ENCODE data around the gene PLXDC1.
"Not testable (repeated sequence)": the region's sequence is repeated elsewhere in the genome, so short reads cannot be mapped to it uniquely, and the experiment has no call there.

The PLXDC1 gene

DNA sequence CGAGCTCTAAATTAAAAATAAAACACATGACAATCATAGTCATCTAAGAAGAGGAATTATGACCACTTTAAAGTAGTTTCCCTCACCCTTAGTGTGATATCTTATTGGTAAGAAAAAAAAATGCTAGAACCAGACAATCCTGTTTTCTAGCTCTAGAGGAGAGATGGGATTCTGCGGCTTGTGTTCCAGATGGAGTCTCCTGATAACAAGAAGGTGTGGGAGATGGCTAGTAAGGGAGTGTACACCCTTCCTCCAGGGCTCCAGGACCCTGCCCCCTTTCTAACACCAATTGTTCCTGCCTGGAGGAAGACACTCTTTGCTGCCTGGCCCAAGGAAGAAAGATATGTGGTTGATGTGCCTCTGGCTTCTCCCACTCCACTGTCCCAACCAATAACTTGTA, 115.4 kb downstream of the PLXDC1 start:
- no peaks in the 10 kb centered on the region for H3F3A ChIP-seq (ENCODE audit: control insufficient read depth, insufficient read depth)
- peaks cover 13% of the 10 kb centered on the region; the same call in 1 of the 2 replicates for H3K27me3 ChIP-seq (ENCODE audit: control insufficient read depth, low read length)
- H3K4me2 ChIP-seq (ENCODE audit: low read length) = no peak overlapping the region
- no peaks in the 10 kb centered on the region for H3K9me2 ChIP-seq (replicated peaks; ENCODE audit: control insufficient read depth, low read length)
- no peaks in the 10 kb centered on the region for H3K9me3 ChIP-seq (ENCODE audit: control insufficient read depth, insufficient read depth, low read length)
- no peak overlapping the region for H3K27ac ChIP-seq (ENCODE audit: low read depth, low read length)
- H3K4me1 ChIP-seq (ENCODE audit: control insufficient read depth, low read length) = no peaks in the 10 kb centered on the region
- no peaks in the 10 kb centered on the region for H4K20me1 ChIP-seq (ENCODE audit: control insufficient read depth, insufficient read depth, low read depth, low read length)
- no peaks in the 10 kb centered on the region for H3K79me2 ChIP-seq (ENCODE audit: control insufficient read depth, low read length)
- H3K36me3 ChIP-seq (ENCODE audit: control insufficient read depth, low read length) = no peaks in the 10 kb centered on the region
- no peak for TF ChIP-seq CTCF (IDR thresholded peaks at IDR 0.05; ENCODE audit: low read depth, low read length, poor library complexity, severe bottlenecking)
- no peak for TF ChIP-seq EZH2phosphoT487 (IDR thresholded peaks at IDR 0.05; ENCODE audit: borderline replicate concordance, low read length)
- no peak overlapping the region for H3K4me3 ChIP-seq (ENCODE audit: low read length)

- not testable (repeated sequence) for H3K79me2 ChIP-seq (ENCODE audit: control insufficient read depth, low read length); H3K27ac ChIP-seq (ENCODE audit: low read depth, low read length); H3K9me3 ChIP-seq (ENCODE audit: control insufficient read depth, insufficient read depth, low read length); H3K27me3 ChIP-seq (ENCODE audit: control insufficient read depth, low read length); H4K20me1 ChIP-seq (ENCODE audit: control insufficient read depth, insufficient read depth, low read depth, low read length); H3K36me3 ChIP-seq (ENCODE audit: control insufficient read depth, low read length); H3K4me3 ChIP-seq (ENCODE audit: low read length); H3K4me1 ChIP-seq (ENCODE audit: control insufficient read depth, low read length); H3K4me2 ChIP-seq (ENCODE audit: low read length); H3K9me2 ChIP-seq (replicated peaks; ENCODE audit: control insufficient read depth, low read length); H3F3A ChIP-seq (ENCODE audit: control insufficient read depth, insufficient read depth)
Measured at GRCh38 chr17:39035578-39035977, 115.9 kb downstream of the PLXDC1 start.

- no peaks in the 10 kb centered on the region for H4K20me1 ChIP-seq (ENCODE audit: control insufficient read depth, insufficient read depth, low read depth, low read length)
- no peak overlapping the region for H3K4me2 ChIP-seq (ENCODE audit: low read length)
- TF ChIP-seq CTCF (IDR thresholded peaks at IDR 0.05; ENCODE audit: low read depth, low read length, poor library complexity, severe bottlenecking) (no peak), EZH2phosphoT487 (IDR thresholded peaks at IDR 0.05; ENCODE audit: borderline replicate concordance, low read length) (no peak)
- H3K36me3 ChIP-seq (ENCODE audit: control insufficient read depth, low read length) = no peaks in the 10 kb centered on the region
- H3K27ac ChIP-seq (ENCODE audit: low read depth, low read length) = no peak overlapping the region
- H3K4me1 ChIP-seq (ENCODE audit: control insufficient read depth, low read length) = no peaks in the 10 kb centered on the region
- H3F3A ChIP-seq (ENCODE audit: control insufficient read depth, insufficient read depth) = no peaks in the 10 kb centered on the region
- H3K27me3 ChIP-seq (ENCODE audit: control insufficient read depth, low read length) = peaks cover 20% of the 10 kb centered on the region
- no peak overlapping the region for H3K4me3 ChIP-seq (ENCODE audit: low read length)
- no peaks in the 10 kb centered on the region for H3K79me2 ChIP-seq (ENCODE audit: control insufficient read depth, low read length)
- no peaks in the 10 kb centered on the region for H3K9me3 ChIP-seq (ENCODE audit: control insufficient read depth, insufficient read depth, low read length)
- no peaks in the 10 kb centered on the region for H3K9me2 ChIP-seq (replicated peaks; ENCODE audit: control insufficient read depth, low read length)
Measured at GRCh38 chr17:39028690-39029089, 122.7 kb downstream of the PLXDC1 start.

GRCh38 chr17:39027455-39028035, 123.9 kb downstream of the PLXDC1 start:
- Histone ChIP-seq H3K27ac (ENCODE audit: low read depth, low read length) (no peak overlapping the region), H4K20me1 (ENCODE audit: control insufficient read depth, insufficient read depth, low read depth, low read length) (no peaks in the 10 kb centered on the region), H3K4me3 (ENCODE audit: low read length) (no peak overlapping the region), H3K36me3 (ENCODE audit: control insufficient read depth, low read length) (no peaks in the 10 kb centered on the region), H3F3A (ENCODE audit: control insufficient read depth, insufficient read depth) (no peaks in the 10 kb centered on the region), H3K9me2 (replicated peaks; ENCODE audit: control insufficient read depth, low read length) (no peaks in the 10 kb centered on the region), H3K27me3 (ENCODE audit: control insufficient read depth, low read length) (peaks cover 19% of the 10 kb centered on the region), H3K79me2 (ENCODE audit: control insufficient read depth, low read length) (no peaks in the 10 kb centered on the region), H3K9me3 (ENCODE audit: control insufficient read depth, insufficient read depth, low read length) (no peaks in the 10 kb centered on the region), H3K4me1 (ENCODE audit: control insufficient read depth, low read length) (no peaks in the 10 kb centered on the region), H3K4me2 (ENCODE audit: low read length) (no peak overlapping the region)
- TF ChIP-seq EZH2phosphoT487 (IDR thresholded peaks at IDR 0.05; ENCODE audit: borderline replicate concordance, low read length) (no peak), CTCF (IDR thresholded peaks at IDR 0.05; ENCODE audit: low read depth, low read length, poor library complexity, severe bottlenecking) (no peak)
